Measurements from ENCODE around the gene PTPRG. TPM values are rescaled to one million over a fixed set of nuclear protein-coding genes. Genes with fewer than 3 reads are reported as not detected.

The PTPRG gene
- total and polyA plus RNA-seq, 2 experiments from 2014 or later, result 24.4 to 131 TPM

DNA sequence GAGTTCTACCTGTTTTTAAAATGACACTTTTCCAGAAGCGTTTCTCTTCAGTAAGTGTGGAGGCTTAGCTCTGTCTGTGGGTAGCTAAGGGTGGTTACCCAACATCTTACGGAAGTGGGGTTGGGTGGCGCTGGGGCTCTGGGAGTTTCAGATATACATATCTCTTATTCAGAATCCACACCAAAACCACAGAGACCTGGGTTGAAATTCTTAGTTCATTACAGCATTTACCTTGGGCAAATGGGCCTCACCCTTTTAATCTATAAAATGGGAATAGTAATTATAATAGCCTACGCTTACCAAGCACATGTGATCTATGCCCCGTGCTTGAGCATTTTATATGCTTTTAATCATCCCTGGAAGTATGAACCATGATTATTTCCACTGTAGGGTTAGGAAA is 9.4 kb downstream of the PTPRG start (continued):
- TF ChIP-seq, protein P1, sequence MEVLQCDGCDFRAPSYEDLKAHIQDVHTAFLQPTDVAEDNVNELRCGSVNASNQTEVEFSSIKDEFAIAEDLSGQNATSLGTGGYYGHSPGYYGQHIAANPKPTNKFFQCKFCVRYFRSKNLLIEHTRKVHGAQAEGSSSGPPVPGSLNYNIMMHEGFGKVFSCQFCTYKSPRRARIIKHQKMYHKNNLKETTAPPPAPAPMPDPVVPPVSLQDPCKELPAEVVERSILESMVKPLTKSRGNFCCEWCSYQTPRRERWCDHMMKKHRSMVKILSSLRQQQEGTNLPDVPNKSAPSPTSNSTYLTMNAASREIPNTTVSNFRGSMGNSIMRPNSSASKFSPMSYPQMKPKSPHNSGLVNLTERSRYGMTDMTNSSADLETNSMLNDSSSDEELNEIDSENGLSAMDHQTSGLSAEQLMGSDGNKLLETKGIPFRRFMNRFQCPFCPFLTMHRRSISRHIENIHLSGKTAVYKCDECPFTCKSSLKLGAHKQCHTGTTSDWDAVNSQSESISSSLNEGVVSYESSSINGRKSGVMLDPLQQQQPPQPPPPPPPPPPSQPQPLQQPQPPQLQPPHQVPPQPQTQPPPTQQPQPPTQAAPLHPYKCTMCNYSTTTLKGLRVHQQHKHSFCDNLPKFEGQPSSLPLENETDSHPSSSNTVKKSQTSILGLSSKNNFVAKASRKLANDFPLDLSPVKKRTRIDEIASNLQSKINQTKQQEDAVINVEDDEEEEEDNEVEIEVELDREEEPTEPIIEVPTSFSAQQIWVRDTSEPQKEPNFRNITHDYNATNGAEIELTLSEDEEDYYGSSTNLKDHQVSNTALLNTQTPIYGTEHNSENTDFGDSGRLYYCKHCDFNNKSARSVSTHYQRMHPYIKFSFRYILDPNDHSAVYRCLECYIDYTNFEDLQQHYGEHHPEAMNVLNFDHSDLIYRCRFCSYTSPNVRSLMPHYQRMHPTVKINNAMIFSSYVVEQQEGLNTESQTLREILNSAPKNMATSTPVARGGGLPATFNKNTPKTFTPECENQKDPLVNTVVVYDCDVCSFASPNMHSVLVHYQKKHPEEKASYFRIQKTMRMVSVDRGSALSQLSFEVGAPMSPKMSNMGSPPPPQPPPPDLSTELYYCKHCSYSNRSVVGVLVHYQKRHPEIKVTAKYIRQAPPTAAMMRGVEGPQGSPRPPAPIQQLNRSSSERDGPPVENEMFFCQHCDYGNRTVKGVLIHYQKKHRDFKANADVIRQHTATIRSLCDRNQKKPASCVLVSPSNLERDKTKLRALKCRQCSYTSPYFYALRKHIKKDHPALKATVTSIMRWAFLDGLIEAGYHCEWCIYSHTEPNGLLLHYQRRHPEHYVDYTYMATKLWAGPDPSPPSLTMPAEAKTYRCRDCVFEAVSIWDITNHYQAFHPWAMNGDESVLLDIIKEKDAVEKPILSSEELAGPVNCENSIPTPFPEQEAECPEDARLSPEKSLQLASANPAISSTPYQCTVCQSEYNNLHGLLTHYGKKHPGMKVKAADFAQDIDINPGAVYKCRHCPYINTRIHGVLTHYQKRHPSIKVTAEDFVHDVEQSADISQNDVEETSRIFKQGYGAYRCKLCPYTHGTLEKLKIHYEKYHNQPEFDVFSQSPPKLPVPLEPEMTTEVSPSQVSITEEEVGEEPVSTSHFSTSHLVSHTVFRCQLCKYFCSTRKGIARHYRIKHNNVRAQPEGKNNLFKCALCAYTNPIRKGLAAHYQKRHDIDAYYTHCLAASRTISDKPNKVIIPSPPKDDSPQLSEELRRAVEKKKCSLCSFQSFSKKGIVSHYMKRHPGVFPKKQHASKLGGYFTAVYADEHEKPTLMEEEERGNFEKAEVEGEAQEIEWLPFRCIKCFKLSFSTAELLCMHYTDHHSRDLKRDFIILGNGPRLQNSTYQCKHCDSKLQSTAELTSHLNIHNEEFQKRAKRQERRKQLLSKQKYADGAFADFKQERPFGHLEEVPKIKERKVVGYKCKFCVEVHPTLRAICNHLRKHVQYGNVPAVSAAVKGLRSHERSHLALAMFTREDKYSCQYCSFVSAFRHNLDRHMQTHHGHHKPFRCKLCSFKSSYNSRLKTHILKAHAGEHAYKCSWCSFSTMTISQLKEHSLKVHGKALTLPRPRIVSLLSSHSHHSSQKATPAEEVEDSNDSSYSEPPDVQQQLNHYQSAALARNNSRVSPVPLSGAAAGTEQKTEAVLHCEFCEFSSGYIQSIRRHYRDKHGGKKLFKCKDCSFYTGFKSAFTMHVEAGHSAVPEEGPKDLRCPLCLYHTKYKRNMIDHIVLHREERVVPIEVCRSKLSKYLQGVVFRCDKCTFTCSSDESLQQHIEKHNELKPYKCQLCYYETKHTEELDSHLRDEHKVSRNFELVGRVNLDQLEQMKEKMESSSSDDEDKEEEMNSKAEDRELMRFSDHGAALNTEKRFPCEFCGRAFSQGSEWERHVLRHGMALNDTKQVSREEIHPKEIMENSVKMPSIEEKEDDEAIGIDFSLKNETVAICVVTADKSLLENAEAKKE (CRISPR knock-in tag; IDR thresholded peaks at IDR 0.05), result no peak
- TF ChIP-seq, protein P2, sequence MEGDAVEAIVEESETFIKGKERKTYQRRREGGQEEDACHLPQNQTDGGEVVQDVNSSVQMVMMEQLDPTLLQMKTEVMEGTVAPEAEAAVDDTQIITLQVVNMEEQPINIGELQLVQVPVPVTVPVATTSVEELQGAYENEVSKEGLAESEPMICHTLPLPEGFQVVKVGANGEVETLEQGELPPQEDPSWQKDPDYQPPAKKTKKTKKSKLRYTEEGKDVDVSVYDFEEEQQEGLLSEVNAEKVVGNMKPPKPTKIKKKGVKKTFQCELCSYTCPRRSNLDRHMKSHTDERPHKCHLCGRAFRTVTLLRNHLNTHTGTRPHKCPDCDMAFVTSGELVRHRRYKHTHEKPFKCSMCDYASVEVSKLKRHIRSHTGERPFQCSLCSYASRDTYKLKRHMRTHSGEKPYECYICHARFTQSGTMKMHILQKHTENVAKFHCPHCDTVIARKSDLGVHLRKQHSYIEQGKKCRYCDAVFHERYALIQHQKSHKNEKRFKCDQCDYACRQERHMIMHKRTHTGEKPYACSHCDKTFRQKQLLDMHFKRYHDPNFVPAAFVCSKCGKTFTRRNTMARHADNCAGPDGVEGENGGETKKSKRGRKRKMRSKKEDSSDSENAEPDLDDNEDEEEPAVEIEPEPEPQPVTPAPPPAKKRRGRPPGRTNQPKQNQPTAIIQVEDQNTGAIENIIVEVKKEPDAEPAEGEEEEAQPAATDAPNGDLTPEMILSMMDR (conservative IDR thresholded peaks at IDR 0.05; ENCODE audit: low read depth in 2 of 2), result no peak
- TF ChIP-seq POLR2AphosphoS5 (IDR thresholded peaks at IDR 0.05; ENCODE audit: low read depth), result no peak
- TF ChIP-seq ZNF114 (CRISPR knock-in tag; IDR thresholded peaks at IDR 0.05), result no peak
- TF ChIP-seq EZH2phosphoT487 (IDR thresholded peaks at IDR 0.05; ENCODE audit: unreplicated experiment), result no peak
- TF ChIP-seq ZNF331 (CRISPR knock-in tag; IDR thresholded peaks at IDR 0.05; ENCODE audit: low read depth), result no peak

DNA sequence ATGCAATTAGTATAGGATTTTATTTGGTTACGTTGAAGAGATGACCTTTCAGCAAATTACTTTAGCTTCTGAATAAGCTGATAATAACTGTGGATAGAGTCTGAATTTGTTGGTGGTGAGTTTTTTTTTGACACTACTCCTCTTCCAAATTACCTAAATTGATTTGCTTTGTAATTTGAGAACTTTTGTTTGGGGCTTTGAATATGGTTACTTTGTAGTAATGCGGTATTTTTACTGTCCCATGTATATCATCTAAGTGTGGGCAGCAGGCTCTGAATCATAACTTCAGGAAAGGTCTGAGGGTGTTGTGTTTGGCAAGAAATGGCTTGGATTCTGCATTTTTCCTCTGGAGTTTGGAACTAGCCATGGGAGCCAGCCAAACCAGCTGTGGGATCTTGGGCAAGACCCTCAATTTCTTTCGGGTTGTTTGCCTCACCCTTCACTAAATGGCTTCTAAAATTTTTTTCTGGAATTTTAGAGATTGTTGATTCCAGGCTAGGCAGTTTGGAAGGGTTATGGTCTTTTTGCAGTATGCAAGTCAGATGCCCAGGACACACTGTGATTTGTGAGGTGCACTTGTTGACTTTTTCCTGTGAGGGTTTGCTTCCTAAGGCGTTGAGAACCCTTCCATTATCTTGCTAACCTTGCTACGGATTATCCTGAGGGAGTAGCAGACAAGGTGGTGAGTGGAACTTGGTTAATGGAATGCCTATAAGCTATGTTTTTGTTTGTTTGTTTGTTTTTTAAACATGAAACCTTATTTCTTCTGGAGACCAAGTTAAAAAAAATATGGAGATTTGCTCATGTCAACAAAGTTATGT is 10.4 kb downstream of the PTPRG start:
- Histone ChIP-seq H3K4me3 (peak overlapping the region; percentile 14), H3K4me1 (ENCODE audit: insufficient read depth) (peaks cover 78% of the 10 kb centered on the region), H3K9me2 (ENCODE audit: insufficient read depth) (no peaks in the 10 kb centered on the region), H3K79me2 (replicated peaks; ENCODE audit: insufficient read depth) (peaks cover 100% of the 10 kb centered on the region), H3K27ac (ENCODE audit: low read depth) (peak overlapping the region; percentile 47), H4K20me1 (replicated peaks; ENCODE audit: insufficient read depth) (peaks cover 75% of the 10 kb centered on the region), H3F3A (replicated peaks; ENCODE audit: low read depth) (no peaks in the 10 kb centered on the region), H3K27me3 (ENCODE audit: insufficient read depth) (no peaks in the 10 kb centered on the region), H3K4me2 (peak overlapping the region; percentile 70), H2AFZ (no peak overlapping the region), H3K36me3 (ENCODE audit: insufficient read depth) (no peaks in the 10 kb centered on the region)
- peak overlapping the region; percentile 23; the same call in 1 of the 2 replicates for H3K27ac Mint-ChIP-seq
- peaks cover 11% of the 10 kb centered on the region for H3K27me3 Mint-ChIP-seq (ENCODE audit: insufficient read depth, low read depth, poor library complexity)
- H3K9me3 Mint-ChIP-seq, result no peaks in the 10 kb centered on the region
- H3K36me3 Mint-ChIP-seq (ENCODE audit: low read depth), result peaks cover 37% of the 10 kb centered on the region
- H3K4me3 Mint-ChIP-seq, result peak overlapping the region; percentile 19; the same call in 2 of the 3 replicates
- ATAC-seq (peak; percentile 82), DNase-seq (ENCODE audit: low spot score) (peak; percentile 50)
- peaks cover 80% of the 10 kb centered on the region for H3K4me1 Mint-ChIP-seq
- no peak for TF ChIP-seq ZNF331 (CRISPR knock-in tag; IDR thresholded peaks at IDR 0.05; ENCODE audit: low read depth)
- no peak for TF ChIP-seq JUNB (IDR thresholded peaks at IDR 0.05; ENCODE audit: unreplicated experiment)
- TF ChIP-seq ZNF114 (CRISPR knock-in tag; IDR thresholded peaks at IDR 0.05), result no peak
- TF ChIP-seq EZH2phosphoT487 (IDR thresholded peaks at IDR 0.05; ENCODE audit: unreplicated experiment), result no peak

Data from GM23338 (cell line).